SJSA1 (cell line): ENCODE data around the gene LGALSL. TPM values are rescaled to one million over a fixed set of nuclear protein-coding genes. Genes with fewer than 3 reads are reported as not detected.

Experiments used
- DNase-seq, 2 experiments: peaks; one replicate each; pipeline ENCODE4 v3.0.0-alpha.2; 2015 to 2020; ENCODE audit warnings: low spot score in 2 of 2, low read depth in 1 of 2
- H3K27ac ChIP-seq: fragments of 250-450 bp; sonication (Bioruptor Pico); 2 replicates; pipeline ENCODE4 v1.5.1; 2020; ENCODE audit warnings: mild to moderate bottlenecking, moderate library complexity
- H3K27me3 ChIP-seq: fragments of 250-450 bp; sonication (Bioruptor Pico); replicated peaks from 2 replicates; pipeline ENCODE4 v1.5.1; 2020; ENCODE audit warnings: mild to moderate bottlenecking, moderate library complexity
- H3K36me3 ChIP-seq: fragments of 250-450 bp; sonication (Bioruptor Pico); 2 replicates; pipeline ENCODE4 v1.5.1; 2020; ENCODE audit warnings: mild to moderate bottlenecking
- H3K4me1 ChIP-seq: fragments of 250-450 bp; sonication (Bioruptor Pico); replicated peaks from 2 replicates; pipeline ENCODE4 v1.6.1; 2021; ENCODE audit warnings: mild to moderate bottlenecking
- H3K4me3 ChIP-seq: fragments of 250-450 bp; sonication (Bioruptor Pico); 2 replicates; pipeline ENCODE4 v1.5.1; 2020; ENCODE audit warnings: mild to moderate bottlenecking
- H3K9me3 ChIP-seq: fragments of 250-450 bp; sonication (Bioruptor Pico); replicated peaks from 2 replicates; pipeline ENCODE4 v1.5.1; 2020; ENCODE audit warnings: mild to moderate bottlenecking
- total RNA-seq: library from RNA; depleted of rRNA; stranded (reverse); fragments of >200 nt; shearing (Covaris generic); gene quantifications from 2 replicates; pipeline ENCODE4 v1.2.3, GENCODE V29; 2014

The LGALSL gene
- total RNA-seq, 1 experiment from 2014 or later, result 3.9 TPM

- H3K4me1 ChIP-seq, result peaks cover 12% of the 10 kb centered on the region
- peak in 1 of 2 experiments; percentile 27 for DNase-seq
- no peak overlapping the region for H3K27ac ChIP-seq
- no peaks in the 10 kb centered on the region; the same call in 1 of the 2 replicates for H3K9me3 ChIP-seq
- peaks cover 3% of the 10 kb centered on the region; the same call in 1 of the 2 replicates for H3K36me3 ChIP-seq
- no peaks in the 10 kb centered on the region for H3K27me3 ChIP-seq
- H3K4me3 ChIP-seq, result peak overlapping the region; percentile 84
These were observed 697 bp downstream of the LGALSL start for GRCh38 chr2:64454386-64455332.

- no peak overlapping the region for H3K4me3 ChIP-seq
- H3K4me1 ChIP-seq, result peaks cover 12% of the 10 kb centered on the region
- no peak overlapping the region for H3K27ac ChIP-seq
- no peaks in the 10 kb centered on the region for H3K27me3 ChIP-seq
- H3K9me3 ChIP-seq, result no peaks in the 10 kb centered on the region; the same call in 1 of the 2 replicates
- H3K36me3 ChIP-seq, result peaks cover 3% of the 10 kb centered on the region; the same call in 1 of the 2 replicates
- DNase-seq, result no peak
These were observed 1.6 kb downstream of the LGALSL start for GRCh38 chr2:64455545-64455944.

GRCh38 chr2:64456293-64456692, 2.3 kb downstream of the LGALSL start:
- Histone ChIP-seq H3K9me3 (no peaks in the 10 kb centered on the region; the same call in 1 of the 2 replicates), H3K27me3 (no peaks in the 10 kb centered on the region; the same call in 1 of the 2 replicates), H3K27ac (no peak overlapping the region), H3K4me3 (no peak overlapping the region), H3K4me1 (peaks cover 12% of the 10 kb centered on the region), H3K36me3 (peaks cover 3% of the 10 kb centered on the region; the same call in 1 of the 2 replicates)
- no peak for DNase-seq

- Histone ChIP-seq H3K4me3 (no peak overlapping the region), H3K27me3 (no peaks in the 10 kb centered on the region; the same call in 1 of the 2 replicates), H3K27ac (no peak overlapping the region), H3K9me3 (no peaks in the 10 kb centered on the region; the same call in 1 of the 2 replicates), H3K4me1 (peaks cover 12% of the 10 kb centered on the region), H3K36me3 (peaks cover 3% of the 10 kb centered on the region; the same call in 1 of the 2 replicates)
- no peak for DNase-seq
These were observed 3.6 kb downstream of the LGALSL start for GRCh38 chr2:64457524-64457923.

- DNase-seq, result no peak
- H3K4me1 ChIP-seq, result peaks cover 4% of the 10 kb centered on the region
These were observed 5.6 kb downstream of the LGALSL start for GRCh38 chr2:64459575-64459974.

GRCh38 chr2:64460330-64460729, 6.4 kb downstream of the LGALSL start:
- Histone ChIP-seq H3K27me3 (no peaks in the 10 kb centered on the region; the same call in 1 of the 2 replicates), H3K27ac (no peak overlapping the region), H3K9me3 (no peaks in the 10 kb centered on the region), H3K4me3 (no peak overlapping the region), H3K36me3 (peaks cover 3% of the 10 kb centered on the region; the same call in 1 of the 2 replicates), H3K4me1 (no peaks in the 10 kb centered on the region)
- DNase-seq, result no peak

More at GRCh38 chr2:64459575-64459974, 5.6 kb downstream of the LGALSL start:
- Histone ChIP-seq H3K27ac (no peak overlapping the region), H3K9me3 (no peaks in the 10 kb centered on the region; the same call in 1 of the 2 replicates), H3K36me3 (peaks cover 3% of the 10 kb centered on the region; the same call in 1 of the 2 replicates), H3K27me3 (no peaks in the 10 kb centered on the region; the same call in 1 of the 2 replicates), H3K4me3 (no peak overlapping the region)

GRCh38 chr2:64461271-64462058, 7.5 kb downstream of the LGALSL start:
- Histone ChIP-seq H3K36me3 (peaks cover 3% of the 10 kb centered on the region; the same call in 1 of the 2 replicates), H3K27me3 (no peaks in the 10 kb centered on the region; the same call in 1 of the 2 replicates), H3K27ac (no peak overlapping the region), H3K9me3 (no peaks in the 10 kb centered on the region), H3K4me3 (no peak overlapping the region), H3K4me1 (no peaks in the 10 kb centered on the region)
- no peak for DNase-seq

GRCh38 chr2:64462171-64462570, 8.2 kb downstream of the LGALSL start:
- Histone ChIP-seq H3K4me3 (no peak overlapping the region), H3K36me3 (peaks cover 3% of the 10 kb centered on the region; the same call in 1 of the 2 replicates), H3K9me3 (no peaks in the 10 kb centered on the region), H3K4me1 (no peaks in the 10 kb centered on the region), H3K27ac (no peak overlapping the region), H3K27me3 (no peaks in the 10 kb centered on the region; the same call in 1 of the 2 replicates)
- no peak for DNase-seq

GRCh38 chr2:64462940-64463700, 9.2 kb downstream of the LGALSL start:
- Histone ChIP-seq H3K27ac (no peak overlapping the region), H3K4me1 (no peaks in the 10 kb centered on the region), H3K4me3 (no peak overlapping the region), H3K36me3 (peaks cover 2% of the 10 kb centered on the region; the same call in 1 of the 2 replicates), H3K9me3 (no peaks in the 10 kb centered on the region), H3K27me3 (no peaks in the 10 kb centered on the region; the same call in 1 of the 2 replicates)
- DNase-seq, result no peak

GRCh38 chr2:64463781-64464180, 9.8 kb downstream of the LGALSL start:
- Histone ChIP-seq H3K4me3 (no peak overlapping the region), H3K9me3 (no peaks in the 10 kb centered on the region)

GRCh38 chr2:64466478-64467085, 12.6 kb downstream of the LGALSL start:
- DNase-seq, result no peak
- no peaks in the 10 kb centered on the region for H3K4me1 ChIP-seq
- H3K27me3 ChIP-seq, result peaks cover 10% of the 10 kb centered on the region; the same call in 1 of the 2 replicates
- no peaks in the 10 kb centered on the region for H3K36me3 ChIP-seq
- no peaks in the 10 kb centered on the region for H3K9me3 ChIP-seq
- no peak overlapping the region for H3K27ac ChIP-seq
- no peak overlapping the region for H3K4me3 ChIP-seq

More at GRCh38 chr2:64463781-64464180, 9.8 kb downstream of the LGALSL start:
- H3K36me3 ChIP-seq, result no peaks in the 10 kb centered on the region
- no peaks in the 10 kb centered on the region; the same call in 1 of the 2 replicates for H3K27me3 ChIP-seq
- no peaks in the 10 kb centered on the region for H3K4me1 ChIP-seq
- no peak for DNase-seq
- H3K27ac ChIP-seq, result no peak overlapping the region

- Histone ChIP-seq H3K4me3 (no peak overlapping the region), H3K4me1 (no peaks in the 10 kb centered on the region), H3K27me3 (peaks cover 10% of the 10 kb centered on the region; the same call in 1 of the 2 replicates), H3K27ac (no peak overlapping the region), H3K9me3 (no peaks in the 10 kb centered on the region), H3K36me3 (no peaks in the 10 kb centered on the region)
- DNase-seq, result no peak
These were observed 13.3 kb downstream of the LGALSL start for GRCh38 chr2:64467096-64467843.
